ENCODE results near the gene SLC4A2. TPM values are rescaled to one million over a fixed set of nuclear protein-coding genes. Genes with fewer than 3 reads are reported as not detected.
A peak's percentile ranks its signal among the peaks of the same experiment; 100 is the strongest.

Gene SLC4A2
- total RNA-seq, 6 experiments from 2014 or later: 74.0 to 140 (median 106) TPM

GRCh38 chr7:151082141-151083070, 23.0 kb downstream of the SLC4A2 start:
- intact Hi-C loops (cut with DNase I): no loop called here
- 7% methylated on average over 12 of the region's 42 CpGs for WGBS (ENCODE audit: insufficient coverage, low coverage, low lambda C conversion rate, missing lambda C conversion rate)
- H3K27ac ChIP-seq: peak overlapping the region; percentile 80 to 90 (median 90)
- peak overlapping the region; percentile 83 to 99 (median 93) for H3K4me3 ChIP-seq
- TF ChIP-seq CTCF (IDR thresholded peaks at IDR 0.05): no peak
- TF ChIP-seq POLR2A (IDR thresholded peaks at IDR 0.05): no peak
- DNase-seq (peak in 1 of 3 donors; percentile 49), ATAC-seq (no peak)
- H3K36me3 ChIP-seq: no peaks in the 10 kb centered on the region
- H3K4me1 ChIP-seq: peaks cover 0 to 37% (median 16%) of the 10 kb centered on the region in 4 donors
- no peaks in the 10 kb centered on the region for H3K9me3 ChIP-seq
- H3K27me3 ChIP-seq: no peaks in the 10 kb centered on the region

GRCh38 chr7:151083071-151083823, 23.9 kb downstream of the SLC4A2 start, which contains the start of gene TMUB1:
TMUB1 (minus strand) TSS chr7:151083493; CDS start chr7:151082563, 930 bp downstream.
- peaks cover 0 to 42% (median 18%) of the 10 kb centered on the region in 4 donors for H3K4me1 ChIP-seq

GRCh38 chr7:151083824-151084160, 24.4 kb downstream of the SLC4A2 start:
- no peak for TF ChIP-seq CTCF (IDR thresholded peaks at IDR 0.05)
- TF ChIP-seq POLR2A (IDR thresholded peaks at IDR 0.05): no peak
- H3K27ac ChIP-seq: peak overlapping the region in 1 of 3 donors; percentile 90
- intact Hi-C loops (cut with DNase I): no loop called here
- H3K9me3 ChIP-seq: no peaks in the 10 kb centered on the region
- peak overlapping the region; percentile 83 to 99 (median 93) for H3K4me3 ChIP-seq
- no peak for ATAC-seq
- no peaks in the 10 kb centered on the region for H3K27me3 ChIP-seq
- 60% methylated on average over 1 of the region's 3 CpGs for WGBS (ENCODE audit: insufficient coverage, low coverage, low lambda C conversion rate, missing lambda C conversion rate)
- no peaks in the 10 kb centered on the region for H3K36me3 ChIP-seq
- DNase-seq: no peak
- peaks cover 0 to 47% (median 21%) of the 10 kb centered on the region in 4 donors for H3K4me1 ChIP-seq

More at GRCh38 chr7:151083071-151083823, 23.9 kb downstream of the SLC4A2 start, which contains the start of gene TMUB1:
- H3K9me3 ChIP-seq: no peaks in the 10 kb centered on the region
- intact Hi-C loops (cut with DNase I): no loop called here
- peak within 1 kb of the TSS; percentile 80 to 90 (median 90) for H3K27ac ChIP-seq
- 0% methylated on average over 8 of the region's 69 CpGs for WGBS (ENCODE audit: insufficient coverage, low coverage, low lambda C conversion rate, missing lambda C conversion rate)
- no peaks in the 10 kb centered on the region for H3K27me3 ChIP-seq
- H3K4me3 ChIP-seq: peak within 1 kb of the TSS; percentile 83 to 99 (median 93)
- H3K36me3 ChIP-seq: no peaks in the 10 kb centered on the region
- TF ChIP-seq POLR2A (IDR thresholded peaks at IDR 0.05): peak; percentile 42
- no peak for TF ChIP-seq CTCF (IDR thresholded peaks at IDR 0.05)
- DNase-seq (peak; percentile 87 to 88 (median 88)), ATAC-seq (peak; percentile 14 to 45 (median 32))

GRCh38 chr7:151085329-151085690, 25.9 kb downstream of the SLC4A2 start:
- Histone ChIP-seq H3K36me3 (no peaks in the 10 kb centered on the region), H3K9me3 (no peaks in the 10 kb centered on the region), H3K27ac (peak overlapping the region in 2 of 3 donors; percentile 68 to 83), H3K4me3 (peak overlapping the region in 1 of 3 donors; percentile 56), H3K27me3 (no peaks in the 10 kb centered on the region), H3K4me1 (peaks cover 0 to 50% (median 24%) of the 10 kb centered on the region in 4 donors)
- intact Hi-C loops (cut with DNase I): no loop called here
- ATAC-seq (no peak), DNase-seq (no peak)
- TF ChIP-seq POLR2A (IDR thresholded peaks at IDR 0.05) (no peak), CTCF (IDR thresholded peaks at IDR 0.05) (no peak)
- 25% methylated on average over 5 of the region's 5 CpGs for WGBS (ENCODE audit: insufficient coverage, low coverage, low lambda C conversion rate, missing lambda C conversion rate)

Data from right lobe of liver (tissue), 6 donors.